Measurements from ENCODE around the gene CCDC136.

GRCh38 chr7:128790315-128791041, 1.3 kb upstream of the CCDC136 start:
- TF ChIP-seq CTCF (IDR thresholded peaks at IDR 0.05) (no peak), POLR2A (IDR thresholded peaks at IDR 0.05; ENCODE audit: low read depth) (no peak), EP300 (IDR thresholded peaks at IDR 0.05) (no peak)

Measured in esophagus muscularis mucosa (tissue), 4 donors.